Erythroblast (primary cell): ENCODE data around the gene SEPTIN8.

Experiments
- DNase-seq, 2 experiments: peaks; one replicate each; lab custom pipeline; 2025; lab: John Stamatoyannopoulos, UW
- GATA1 ChIP-seq: IDR thresholded peaks from 2 replicates; pipeline ENCODE4 v1.6.1; 2011; ENCODE audit warnings: low read depth, mild to moderate bottlenecking, control low read depth, low read length, moderate library complexity
- POLR2A ChIP-seq: IDR thresholded peaks from 2 replicates; pipeline ENCODE4 v1.6.1; 2011; ENCODE audit warnings: mild to moderate bottlenecking, low read length

SEPTIN8 gene

GRCh38 chr5:132768485-132768868 is 8.6 kb downstream of the SEPTIN8 start:
- TF ChIP-seq GATA1 (no peak), POLR2A (no peak)
- no peak for DNase-seq

GRCh38 chr5:132767150-132767549 is 9.9 kb downstream of the SEPTIN8 start:
- TF ChIP-seq POLR2A (no peak), GATA1 (no peak)
- no peak for DNase-seq

GRCh38 chr5:132766806-132767055 is 10.3 kb downstream of the SEPTIN8 start:
- TF ChIP-seq GATA1: no peak
- no peak for TF ChIP-seq POLR2A

GRCh38 chr5:132766020-132766805 is 10.8 kb downstream of the SEPTIN8 start:
- no peak for DNase-seq
- TF ChIP-seq POLR2A (no peak), GATA1 (no peak)

More at GRCh38 chr5:132766806-132767055, 10.3 kb downstream of the SEPTIN8 start:
- DNase-seq: no peak

GRCh38 chr5:132765311-132766019 is 11.6 kb downstream of the SEPTIN8 start:
- TF ChIP-seq GATA1: no peak
- no peak for TF ChIP-seq POLR2A
- DNase-seq: no peak

GRCh38 chr5:132764671-132765238 is 12.3 kb downstream of the SEPTIN8 start:
- no peak for TF ChIP-seq POLR2A
- no peak for TF ChIP-seq GATA1
- no peak for DNase-seq

GRCh38 chr5:132764051-132764450 is 13.0 kb downstream of the SEPTIN8 start:
- DNase-seq: no peak
- no peak for TF ChIP-seq GATA1
- TF ChIP-seq POLR2A: no peak

- no peak for DNase-seq
- no peak for TF ChIP-seq POLR2A
- TF ChIP-seq GATA1: no peak
Measured at GRCh38 chr5:132763181-132764036, 13.6 kb downstream of the SEPTIN8 start.

GRCh38 chr5:132762246-132763000 is 14.6 kb downstream of the SEPTIN8 start:
- TF ChIP-seq GATA1 (no peak), POLR2A (no peak)
- DNase-seq: no peak

- no peak for TF ChIP-seq POLR2A
- no peak for TF ChIP-seq GATA1
- DNase-seq: no peak
Measured at GRCh38 chr5:132761321-132762240, 15.5 kb downstream of the SEPTIN8 start.

- no peak for TF ChIP-seq GATA1
- no peak for TF ChIP-seq POLR2A
- no peak for DNase-seq
Measured at GRCh38 chr5:132760601-132761317, 16.3 kb downstream of the SEPTIN8 start.

GRCh38 chr5:132760049-132760420 is 17.0 kb downstream of the SEPTIN8 start:
- TF ChIP-seq GATA1 (no peak), POLR2A (no peak)
- DNase-seq: no peak
